ENCODE results near the gene DYNC1I2.
A peak's percentile ranks its signal among the peaks of the same experiment; 100 is the strongest.

DYNC1I2 gene

DNA sequence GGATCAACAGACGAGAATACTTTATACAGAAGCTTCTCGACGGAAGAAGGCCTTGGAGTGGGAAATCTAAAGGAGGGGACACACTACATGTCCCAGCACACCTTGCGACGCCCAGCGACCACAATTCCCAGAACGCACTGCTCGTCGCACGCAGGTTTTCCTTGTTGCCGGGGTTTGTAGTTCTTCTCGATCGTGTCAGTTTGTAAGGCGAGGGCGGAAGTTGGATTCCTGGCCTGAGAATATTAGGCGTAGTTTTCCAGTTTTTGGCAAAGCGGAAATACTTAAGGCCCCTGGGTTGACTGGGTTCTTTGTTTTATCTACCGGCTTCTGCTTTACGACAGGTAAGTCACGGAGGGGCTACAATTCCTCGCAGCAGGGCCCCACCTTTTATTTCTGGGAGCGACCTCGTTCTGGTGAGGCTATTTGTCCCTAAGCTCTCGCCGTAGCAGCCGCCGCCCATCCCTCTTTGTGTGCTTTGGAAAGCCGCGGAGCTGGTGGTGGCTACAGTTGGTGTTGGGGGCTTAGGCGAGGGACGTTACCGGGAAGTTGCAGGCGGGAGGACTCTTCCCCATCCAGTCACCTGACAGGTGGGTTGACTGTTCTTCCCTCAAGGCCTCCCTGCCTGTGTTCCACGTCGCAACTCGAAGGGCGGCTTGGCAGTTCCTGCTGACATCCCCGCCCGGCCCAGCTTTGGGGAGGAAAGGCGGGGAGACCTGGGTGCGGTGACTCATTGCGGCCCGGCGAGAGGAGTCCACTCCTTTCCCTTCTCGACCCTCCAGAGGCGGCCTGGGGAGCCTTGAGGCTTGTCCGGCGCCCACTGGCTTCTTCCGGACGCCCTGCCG, at the start of gene DYNC1I2:
Gene DYNC1I2, plus strand, starts transcription at position 183 of the 842 bp plus-strand sequence. CDS start 2,687 bp downstream, outside the sequence.
- DNase-seq (ENCODE audit: low spot score) = peak; percentile 97

DNA sequence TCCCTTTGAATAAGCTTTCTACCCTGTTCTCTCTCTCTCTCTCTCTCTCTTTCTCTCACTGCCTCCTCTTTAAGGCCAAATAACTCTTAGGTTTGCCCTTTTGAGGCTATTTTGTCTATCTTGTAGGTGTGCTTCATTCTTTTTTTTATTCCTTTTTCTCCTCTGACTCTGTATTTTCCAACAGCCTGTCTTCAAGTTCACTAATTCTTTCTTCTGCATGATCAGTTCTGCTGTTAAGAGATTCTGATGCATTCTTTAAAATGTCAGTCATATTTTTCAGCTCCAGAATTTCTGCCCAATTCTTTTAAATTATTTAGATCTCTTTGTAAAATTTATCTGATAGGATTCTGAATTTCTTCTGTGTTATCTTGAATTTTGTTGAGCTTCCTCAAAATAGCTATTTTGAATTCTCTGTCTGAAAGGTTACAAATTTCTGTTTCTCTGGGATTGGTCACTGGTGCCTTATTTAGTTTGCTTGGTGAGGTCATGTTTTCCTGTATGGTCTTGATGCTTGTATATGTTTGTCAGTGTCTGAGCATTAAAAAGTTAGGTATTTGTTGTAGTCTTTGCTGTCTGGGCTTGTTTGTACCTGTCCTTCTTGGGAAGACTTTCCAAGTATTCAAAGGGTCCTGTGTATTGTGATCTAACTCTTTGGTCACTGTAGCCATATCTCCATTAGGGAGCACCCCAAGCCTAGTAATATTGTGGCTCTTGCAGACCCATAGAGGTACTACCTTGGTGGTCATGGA, 35.4 kb upstream of the DYNC1I2 start:
- DNase-seq (ENCODE audit: low spot score) = no peak

DNA sequence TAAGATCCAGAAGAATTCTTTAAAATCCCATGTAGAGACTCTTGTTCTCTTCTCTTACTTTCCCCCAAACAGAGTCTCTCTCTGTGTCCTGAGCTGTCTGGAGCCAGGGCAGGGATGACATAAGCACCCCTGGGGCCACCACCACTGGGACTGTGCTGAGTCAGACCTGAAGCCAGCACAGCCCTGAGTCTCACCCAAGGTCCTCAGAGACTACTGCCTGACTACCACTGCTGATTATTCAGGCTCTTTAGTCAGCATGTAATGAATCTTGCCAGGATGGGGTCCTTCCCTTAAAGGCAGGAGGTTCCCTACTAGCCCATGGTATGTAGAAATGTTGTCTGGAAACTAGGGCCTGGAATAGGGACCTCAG, 34.9 kb upstream of the DYNC1I2 start:
- DNase-seq (ENCODE audit: low spot score) = no peak

DNA sequence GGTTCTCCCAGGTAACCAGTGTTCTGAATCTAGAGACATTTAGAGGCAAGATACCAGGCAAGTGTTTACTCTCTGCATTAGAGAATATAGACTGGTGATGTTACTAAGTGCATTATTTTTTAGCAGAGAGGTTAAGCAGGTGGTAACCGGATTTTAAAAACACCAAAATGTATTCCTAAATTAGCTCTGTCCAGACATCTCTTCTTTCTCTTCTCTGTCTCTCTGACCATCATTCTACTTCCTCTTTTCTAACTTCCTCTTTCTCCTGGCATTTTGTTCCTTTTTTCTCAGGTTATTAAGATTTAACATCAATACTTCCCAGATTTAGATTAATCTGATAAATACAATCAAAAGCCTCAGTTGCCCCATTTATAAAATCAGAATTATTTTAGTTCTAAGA, 31.7 kb upstream of the DYNC1I2 start:
- DNase-seq (ENCODE audit: low spot score) = no peak

DNA sequence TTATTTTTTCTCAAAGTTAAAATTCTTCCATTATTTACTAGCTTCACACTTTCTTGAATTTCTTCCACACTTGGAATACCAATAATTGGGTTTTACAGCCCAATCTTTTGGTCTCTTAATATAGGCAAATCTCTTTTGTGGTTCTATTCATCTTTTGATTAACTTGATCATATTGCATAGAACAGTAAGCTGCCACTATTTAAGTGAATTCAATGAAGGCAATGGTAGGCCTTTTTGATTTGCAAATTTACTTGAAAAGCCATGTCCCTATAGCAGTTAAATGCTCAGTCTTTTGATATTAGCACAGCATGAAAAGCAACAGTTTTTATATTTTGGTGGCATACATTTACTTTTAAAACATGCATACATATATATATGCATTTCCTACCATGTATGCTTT, 20.2 kb upstream of the DYNC1I2 start:
- no peak for DNase-seq (ENCODE audit: low spot score)

DNA sequence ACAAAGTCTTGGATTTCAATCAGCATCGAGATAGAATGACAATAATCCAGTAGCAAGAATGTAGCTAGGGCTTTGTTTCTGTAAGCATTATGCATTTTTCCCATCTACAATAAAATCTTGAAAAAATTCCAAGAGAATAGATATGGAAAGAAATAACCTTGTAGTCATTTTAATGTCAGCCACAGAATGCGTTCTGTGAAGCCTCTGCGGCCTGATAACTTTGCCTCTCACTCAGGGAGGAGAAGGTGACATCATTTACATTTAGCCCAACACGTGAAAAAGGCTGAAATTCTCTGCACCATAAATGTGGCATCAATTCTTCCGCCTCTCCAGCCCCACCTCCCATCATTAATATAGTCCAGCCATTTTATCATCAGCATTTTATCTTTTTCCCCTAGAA, 19.1 kb upstream of the DYNC1I2 start:
- peak; percentile 43 for DNase-seq (ENCODE audit: low spot score)

DNA sequence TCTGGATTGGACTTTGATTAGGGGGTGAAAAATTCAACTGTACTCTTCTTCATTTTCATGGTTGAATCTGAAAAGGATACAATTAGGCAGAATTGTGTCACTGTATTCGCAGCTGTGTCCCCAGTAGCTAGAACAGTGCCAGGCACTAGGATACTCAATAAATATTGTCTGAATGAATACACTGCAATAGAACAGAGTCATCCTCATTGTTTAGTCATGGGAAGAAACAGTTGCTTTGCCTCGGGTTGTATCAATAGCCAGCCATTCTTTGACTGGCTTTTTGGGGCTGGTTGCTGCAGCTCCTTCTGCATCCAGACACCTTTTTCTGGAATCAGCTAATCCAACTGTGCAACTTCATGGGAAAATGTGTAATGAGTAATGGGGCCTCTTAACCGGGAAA, 18.1 kb upstream of the DYNC1I2 start:
- peak; percentile 93 for DNase-seq (ENCODE audit: low spot score)

DNA sequence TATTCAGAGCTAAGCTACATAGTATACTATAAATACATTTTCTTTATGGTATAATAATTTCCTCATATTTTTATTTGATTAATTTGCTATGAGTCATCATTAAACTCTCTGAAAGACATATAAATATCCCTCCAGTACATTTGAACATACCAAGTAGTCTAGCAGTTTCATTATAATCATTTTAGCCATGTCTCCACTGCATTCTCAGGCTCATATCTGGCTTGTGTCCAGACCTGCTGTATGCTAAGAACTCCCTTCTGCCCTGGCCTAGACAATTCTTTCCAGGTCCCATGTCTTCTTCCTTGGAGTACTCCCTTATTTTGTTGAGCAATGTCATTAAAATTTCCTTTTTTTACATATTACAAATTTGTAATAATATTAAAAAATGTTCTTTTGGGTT, 16.6 kb upstream of the DYNC1I2 start:
- DNase-seq (ENCODE audit: low spot score) = no peak

DNA sequence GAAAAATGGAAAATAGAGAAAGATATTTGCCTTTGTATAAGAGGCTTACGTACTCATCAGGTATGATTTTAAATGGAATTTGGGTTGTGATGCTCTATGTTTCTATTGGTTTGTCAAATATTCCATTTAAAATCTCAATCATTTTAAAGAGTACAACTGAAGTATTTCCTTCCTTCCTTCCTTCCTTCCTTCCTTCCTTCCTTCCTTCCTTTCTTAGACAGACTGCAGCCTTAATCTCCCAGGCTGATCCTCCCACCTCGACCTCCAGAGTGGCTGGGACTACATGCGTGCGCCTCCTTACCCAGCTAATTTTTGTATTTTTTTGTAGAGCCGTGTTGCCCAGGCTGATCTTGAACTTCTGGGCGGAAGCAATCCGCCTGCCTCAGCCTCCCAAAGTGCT, 15.4 kb upstream of the DYNC1I2 start:
- no peak for DNase-seq (ENCODE audit: low spot score)

DNA sequence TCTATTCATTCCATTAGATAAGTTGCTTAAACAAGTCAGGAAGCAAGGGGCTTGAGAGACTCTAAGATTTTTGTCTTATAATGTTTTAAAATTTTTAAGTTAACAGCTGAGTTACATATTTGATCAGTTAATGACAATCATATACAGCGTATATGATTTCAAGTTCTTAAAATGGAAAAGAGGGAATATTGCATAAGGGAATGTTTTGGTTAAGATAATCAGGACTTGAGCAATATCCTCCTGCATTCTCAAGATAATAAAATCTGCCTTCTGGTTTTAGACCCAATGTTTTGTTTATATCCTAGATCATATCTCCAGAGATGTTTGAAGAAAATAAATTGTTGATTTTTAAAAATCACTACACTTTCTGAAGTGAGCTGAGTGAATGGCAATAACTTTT, 13.4 kb upstream of the DYNC1I2 start:
- DNase-seq (ENCODE audit: low spot score) = no peak

DNA sequence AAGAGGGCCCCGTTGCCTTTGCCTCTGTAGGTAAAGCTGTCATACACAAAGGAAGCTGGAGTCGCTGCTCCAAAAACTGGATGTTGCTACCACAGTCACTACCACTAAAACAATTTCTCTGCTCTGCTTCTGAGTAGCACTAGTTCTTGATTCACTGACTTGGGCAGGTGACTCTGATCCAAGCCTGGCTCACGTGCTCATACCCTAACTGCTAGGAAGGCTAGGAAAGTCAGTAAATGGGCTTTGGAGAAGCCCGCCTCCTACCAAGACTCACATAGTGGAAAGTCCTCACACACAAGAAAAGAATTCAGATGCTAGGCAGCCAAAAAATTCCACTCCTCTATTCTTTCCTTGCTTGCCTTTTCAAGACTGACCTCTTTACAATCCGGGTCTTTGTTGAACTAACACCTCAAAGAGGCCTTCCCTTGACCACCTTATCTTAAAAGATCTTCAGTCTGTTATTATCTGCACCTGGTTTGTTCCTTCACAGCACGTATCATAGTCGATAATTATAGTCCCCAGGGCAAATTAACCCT, 11.4 kb upstream of the DYNC1I2 start:
- DNase-seq (ENCODE audit: low spot score) = no peak

DNA sequence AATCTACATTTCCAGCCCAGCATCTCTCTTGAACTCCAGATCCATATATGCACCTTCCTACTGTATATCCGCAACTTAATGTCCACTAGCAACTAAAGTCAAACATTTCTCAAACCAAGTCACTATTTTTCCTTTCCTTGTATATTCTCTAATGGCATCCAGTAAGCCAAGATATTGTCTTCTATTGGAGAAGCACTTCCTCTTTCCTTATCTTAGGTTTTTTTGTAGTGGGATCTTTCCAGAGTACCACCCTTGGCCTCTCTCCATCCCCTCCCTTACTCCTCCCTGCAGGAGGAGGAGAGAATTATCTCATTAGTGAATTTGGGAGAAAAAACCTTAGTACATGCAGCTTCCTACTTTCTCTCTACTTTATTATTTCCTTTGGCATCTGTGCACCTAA, 8.7 kb upstream of the DYNC1I2 start:
- DNase-seq (ENCODE audit: low spot score) = no peak

DNA sequence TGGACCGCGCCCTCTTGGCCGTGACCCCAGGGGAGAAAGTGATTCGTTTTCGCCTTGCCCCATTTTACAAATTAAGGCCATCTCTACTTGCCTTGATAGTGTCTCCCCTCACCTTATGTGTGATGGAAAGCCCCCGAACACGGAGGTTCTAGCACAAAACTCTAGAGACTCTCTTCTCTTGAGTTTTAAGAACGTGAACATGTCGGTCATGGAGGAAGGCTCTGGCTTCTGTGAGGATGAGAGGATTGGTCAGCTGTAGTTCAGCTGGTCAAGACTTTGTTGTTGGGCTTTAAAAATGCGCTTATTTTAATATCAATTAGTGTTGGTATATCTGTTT, 828 bp downstream of the DYNC1I2 start:
- DNase-seq (ENCODE audit: low spot score) = no peak

DNA sequence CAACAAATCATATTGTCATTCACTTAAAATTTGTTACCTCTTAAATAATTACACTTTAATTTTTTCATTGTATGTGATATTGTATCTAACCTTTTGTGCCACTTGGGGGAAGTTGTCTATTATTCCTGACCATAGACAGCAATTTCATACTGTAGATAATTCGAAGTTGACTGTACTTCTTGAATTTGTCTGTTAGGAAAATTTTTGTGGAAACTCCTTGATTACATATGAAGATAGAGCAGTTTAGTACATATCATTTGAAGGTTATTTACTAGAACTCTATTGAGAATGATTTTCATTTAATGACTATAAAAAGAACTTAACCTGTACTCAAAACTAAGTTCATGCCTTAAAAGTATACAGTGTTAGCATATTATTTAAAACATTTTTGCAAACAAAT, 5.1 kb downstream of the DYNC1I2 start:
- DNase-seq (ENCODE audit: low spot score) = no peak

DNA sequence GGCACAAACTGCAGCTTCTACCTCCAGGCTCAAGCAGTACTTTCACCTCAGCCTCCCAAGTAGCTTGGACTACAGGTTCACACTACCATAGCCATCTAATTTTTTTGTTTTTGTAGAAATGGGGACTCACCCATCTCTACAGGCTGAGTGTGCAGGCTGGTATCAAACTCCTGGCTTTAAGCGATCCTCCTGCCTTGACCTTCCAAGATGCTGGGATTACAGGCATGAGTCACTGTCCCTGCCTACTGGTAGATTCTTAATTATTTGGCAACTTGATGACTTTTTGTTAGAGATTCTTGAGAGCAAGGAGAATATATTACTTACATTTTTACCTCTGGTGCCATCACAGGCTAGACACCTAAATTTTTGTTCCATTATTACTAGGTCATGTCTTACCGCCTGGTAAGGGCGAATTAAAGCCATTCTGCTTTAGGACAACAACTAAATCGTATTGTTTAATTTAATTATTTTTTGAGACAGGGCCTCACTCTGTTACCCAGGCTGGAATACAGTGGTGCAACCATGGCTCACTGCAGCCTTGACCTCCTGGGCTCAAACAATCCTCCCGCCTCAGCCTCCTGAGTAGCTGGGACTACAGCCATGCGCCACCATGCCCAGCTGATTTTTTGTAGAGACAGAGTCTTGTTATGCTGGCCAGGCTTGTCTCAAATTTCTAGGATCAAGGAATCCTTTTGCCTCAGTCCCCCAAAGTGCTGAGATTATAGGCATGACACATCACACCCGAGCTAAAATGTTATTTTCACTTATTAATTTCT, 15.7 kb downstream of the DYNC1I2 start:
- DNase-seq (ENCODE audit: low spot score) = no peak

DNA sequence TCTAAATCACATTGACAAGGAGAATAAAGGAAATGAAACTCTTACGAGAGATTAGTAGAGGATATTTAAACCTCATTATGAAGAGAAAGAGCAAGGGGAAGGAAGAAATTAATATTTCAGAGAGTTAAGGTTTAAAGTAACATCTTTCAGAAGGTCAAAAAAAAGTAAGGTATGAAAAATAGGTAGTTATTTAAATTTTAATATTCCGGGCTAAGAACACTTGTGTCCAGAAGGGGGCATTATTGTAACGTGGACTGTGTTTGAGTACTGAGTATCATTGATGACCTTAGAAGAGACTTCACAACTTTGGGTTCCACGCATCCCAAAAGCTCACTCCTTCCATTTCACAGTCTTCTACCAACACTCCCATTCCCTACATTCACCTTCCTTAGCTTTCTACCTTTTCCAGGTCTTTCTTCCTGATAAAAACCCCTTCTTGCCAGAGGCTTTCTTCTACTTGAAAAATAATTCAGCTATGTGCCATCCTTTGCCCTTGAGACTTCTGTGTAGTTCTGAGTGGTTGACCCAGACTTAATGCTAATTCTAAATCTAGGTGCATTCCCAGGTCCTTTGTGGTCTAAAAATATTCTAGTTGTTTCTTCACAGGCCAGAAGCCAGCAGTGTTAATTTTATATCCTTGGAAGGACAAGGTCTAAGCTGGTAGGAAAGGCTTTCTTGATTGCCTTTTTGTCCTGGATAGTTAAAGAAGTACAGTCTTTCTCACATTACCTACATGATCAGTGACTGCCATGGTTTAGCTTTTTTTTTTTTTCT, 16.5 kb downstream of the DYNC1I2 start:
- no peak for DNase-seq (ENCODE audit: low spot score)

DNA sequence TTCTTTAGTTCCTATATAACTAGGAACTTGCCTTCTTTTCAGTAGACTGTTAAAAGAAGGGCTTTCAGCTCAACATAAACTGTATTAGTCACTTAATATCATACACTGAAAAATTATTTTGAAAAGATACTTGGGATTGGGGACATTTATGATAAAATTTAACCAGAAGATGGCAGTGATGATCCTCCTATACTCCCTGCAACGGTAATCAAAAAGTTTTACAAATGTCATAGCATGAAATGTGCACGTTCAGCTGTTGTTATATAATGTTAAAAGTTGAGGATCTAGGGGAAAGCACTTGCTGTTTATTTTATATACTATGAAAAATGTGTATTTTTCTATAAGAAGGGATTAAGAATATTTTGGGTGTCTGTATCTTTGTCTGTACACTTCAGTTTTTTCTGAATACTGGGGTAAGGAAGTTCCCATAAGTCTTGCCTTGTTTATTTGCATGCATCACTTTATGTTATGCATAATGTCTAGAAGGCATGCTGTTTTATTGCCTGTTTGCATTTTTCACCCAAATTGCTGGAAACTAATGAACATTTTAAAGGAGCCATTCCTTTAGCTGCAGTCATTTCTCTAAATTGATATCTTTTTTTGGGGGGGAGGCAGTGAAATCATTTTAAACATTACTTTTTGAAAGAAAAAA, 19.0 kb downstream of the DYNC1I2 start:
- DNase-seq (ENCODE audit: low spot score) = no peak

DNA sequence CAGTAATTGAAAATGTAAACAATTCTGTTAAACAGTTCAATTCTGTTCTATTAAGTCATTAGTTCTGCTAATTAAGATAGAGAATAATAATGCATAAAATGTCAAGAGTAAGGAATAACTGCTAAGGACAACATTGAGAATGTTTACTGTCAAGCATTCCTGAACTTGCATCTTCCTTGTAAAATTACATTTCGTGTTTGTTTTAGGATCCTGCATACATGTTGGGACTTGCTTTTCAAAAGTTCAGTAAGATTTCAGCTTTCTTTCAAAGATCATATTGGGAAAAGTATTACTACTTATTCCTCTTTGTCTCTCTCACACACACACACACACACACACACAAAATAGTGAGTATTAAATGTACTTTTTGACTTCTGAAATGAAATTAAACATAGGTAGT, 20.5 kb downstream of the DYNC1I2 start:
- no peak for DNase-seq (ENCODE audit: low spot score)

DNA sequence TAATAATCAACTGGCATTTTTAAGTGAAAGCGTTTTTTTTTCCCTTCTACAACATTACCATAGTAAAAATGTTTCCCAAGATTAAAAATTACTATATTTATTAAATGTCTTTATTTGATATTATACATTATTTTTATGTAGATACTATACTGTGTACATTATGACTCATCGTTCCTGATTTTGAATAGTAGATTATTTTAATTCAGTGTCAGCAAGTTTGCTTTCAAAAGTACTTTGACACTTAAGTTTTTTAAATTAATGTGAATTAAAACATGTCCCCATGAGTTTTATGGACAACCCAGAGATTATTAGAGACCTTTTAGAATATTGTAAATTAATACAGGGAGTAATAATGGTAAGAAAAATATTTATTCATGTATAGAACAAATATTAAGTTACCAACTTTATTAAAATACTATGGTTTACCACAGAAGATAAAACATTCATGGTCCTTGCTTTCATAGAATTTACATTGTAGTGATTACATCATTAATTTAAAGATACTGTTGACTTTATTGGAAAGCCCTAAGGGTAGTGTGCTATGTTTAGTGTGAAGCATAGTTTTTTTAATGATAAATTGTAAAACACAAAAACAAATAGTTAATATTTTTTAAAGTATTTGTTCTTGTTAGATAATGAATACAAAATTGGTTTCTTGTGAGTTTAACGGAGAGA, 21.9 kb downstream of the DYNC1I2 start:
- DNase-seq (ENCODE audit: low spot score) = no peak

DNA sequence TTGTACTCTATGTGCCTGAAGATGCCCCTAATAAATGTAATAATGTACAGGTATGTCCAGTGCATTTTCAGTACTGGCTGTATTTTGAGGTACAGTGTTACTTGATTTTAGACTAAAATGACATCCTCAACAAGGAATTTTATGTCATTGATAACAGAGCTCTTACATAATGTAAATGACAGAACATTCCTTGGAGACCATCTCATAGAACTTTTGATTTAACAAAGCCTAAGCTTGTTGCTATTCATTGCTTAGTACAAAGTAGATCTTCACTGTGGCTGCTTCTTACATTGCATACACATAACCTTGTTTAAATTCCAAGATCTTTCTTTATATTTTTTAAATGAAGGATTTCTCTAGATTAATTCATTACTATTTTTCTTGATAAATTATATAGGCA, 24.1 kb downstream of the DYNC1I2 start:
- no peak for DNase-seq (ENCODE audit: low spot score)

DNA sequence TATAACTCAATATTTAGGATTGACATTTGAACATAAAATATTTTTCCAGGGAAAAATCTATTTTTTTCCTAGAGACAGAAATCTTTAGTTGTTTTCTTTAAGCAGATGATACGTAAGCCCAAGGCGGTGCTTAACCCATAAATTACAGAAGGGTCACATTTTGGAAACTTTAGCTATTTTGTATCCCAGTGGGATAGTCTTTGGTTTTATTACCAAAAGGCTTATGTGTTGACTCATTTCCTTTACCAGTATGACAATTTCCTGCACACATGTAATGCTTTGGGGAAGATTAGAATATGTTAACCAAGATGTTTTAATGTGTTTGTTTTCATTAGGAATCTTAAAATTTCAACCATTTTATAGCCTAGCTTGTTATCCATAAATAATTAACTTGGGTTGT, 24.8 kb downstream of the DYNC1I2 start:
- DNase-seq (ENCODE audit: low spot score) = no peak
